Measurements from ENCODE around the gene PFDN2. TPM values are rescaled to one million over a fixed set of nuclear protein-coding genes. Genes with fewer than 3 reads are reported as not detected.

PFDN2 gene
- 10 to 100 TPM; 66.3 to 68.0 TPM for total RNA-seq

DNA sequence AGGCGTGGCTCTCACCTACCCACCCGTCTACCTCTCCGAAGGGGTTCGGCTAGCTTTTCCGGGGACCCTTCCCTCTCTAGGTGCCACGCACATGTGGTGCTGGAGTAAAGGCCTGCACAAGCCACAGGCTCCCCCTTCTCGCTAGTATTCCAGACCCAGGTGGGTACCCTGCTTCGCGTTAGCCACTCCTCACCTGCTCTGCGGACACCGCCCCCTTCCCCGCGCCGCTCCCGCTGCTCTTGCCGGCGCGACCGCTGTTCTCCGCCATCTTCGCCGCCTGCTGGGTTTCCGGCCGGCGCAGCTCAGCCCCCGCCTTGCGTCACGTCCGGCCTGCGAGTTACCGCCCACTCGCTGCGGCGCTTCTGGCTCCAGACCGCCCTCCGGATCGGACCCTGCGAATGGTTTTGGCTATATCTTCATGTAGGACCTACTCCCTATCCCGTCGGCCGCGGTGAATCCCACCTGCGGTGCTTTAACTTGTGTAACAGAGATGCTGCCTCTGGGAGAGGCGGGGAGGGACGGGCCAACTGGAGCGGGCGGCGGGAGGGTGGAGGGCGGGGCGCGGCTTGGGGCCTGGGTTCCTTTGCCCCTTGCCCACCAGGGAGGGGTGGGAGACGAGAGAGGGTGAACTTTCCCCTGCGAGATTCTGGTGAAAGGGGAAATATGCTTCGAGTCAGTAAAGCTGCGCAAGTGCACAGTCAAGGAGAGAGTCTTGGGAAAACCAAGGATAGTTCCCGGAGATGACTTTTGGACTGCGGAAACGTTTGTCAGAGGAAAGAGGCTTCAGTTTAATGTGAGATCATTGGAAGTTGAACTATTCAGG lies at the start of gene PFDN2, which contains the start of gene NIT1:
Gene PFDN2 (minus strand): TSS at position 279 of the 823 bp plus-strand sequence. CDS start 11 bp downstream, at position 268.
Gene NIT1 (plus strand): TSS at position 347 of the 823 bp plus-strand sequence. CDS start 72 bp downstream, at position 419.
- Mint-ChIP-seq H3K27me3 (ENCODE audit: low read depth) (no peaks in the 10 kb centered on the region), H3K36me3 (ENCODE audit: low read depth) (peaks cover 51% of the 10 kb centered on the region), H3K4me1 (ENCODE audit: low read depth) (peaks cover 56% of the 10 kb centered on the region), H3K27ac (peak within 1 kb of the TSS; percentile 95), H3K4me3 (peak within 1 kb of the TSS; percentile 92), H3K9me3 (ENCODE audit: insufficient read depth) (no peaks in the 10 kb centered on the region)
- peak; percentile 88 for ATAC-seq
- ChIA-PET CTCF (interaction anchor here (0.7 to 2.4 kb wide), 16 partner anchors 9 to 282 kb away, joined by 3 to 11 read pairs (median 4); partner anchors contain the start of genes DEDD, PPOX and USF1), POLR2A (interaction anchor here (0.6 to 3.3 kb wide), 16 partner anchors 9 to 72 kb away, joined by 3 to 28 read pairs (median 4); partner anchors contain the start of genes ARHGAP30, DEDD, KLHDC9 and UFC1)
- peak; percentile 90 for DNase-seq

GRCh38 chr1:161166669-161167548 lies 49.1 kb upstream of the PFDN2 start:
- H3K27me3 Mint-ChIP-seq (ENCODE audit: low read depth) = no peaks in the 10 kb centered on the region
- ChIA-PET POLR2A (interaction anchor here (0.6 to 4.3 kb wide), 17 partner anchors 8 to 97 kb away, joined by 3 to 51 read pairs (median 9); partner anchors contain the start of genes ADAMTS4, ARHGAP30, B4GALT3 and DEDD), CTCF (interaction anchor here (0.7 to 4.6 kb wide), 29 partner anchors 9 to 233 kb away, joined by 3 to 40 read pairs (median 7); partner anchors contain the start of genes ADAMTS4, APOA2, ARHGAP30 and B4GALT3)
- H3K4me1 Mint-ChIP-seq (ENCODE audit: low read depth) = peaks cover 32% of the 10 kb centered on the region
- DNase-seq (peak; percentile 34), ATAC-seq (no peak)
- peaks cover 43% of the 10 kb centered on the region for H3K36me3 Mint-ChIP-seq (ENCODE audit: low read depth)
- H3K9me3 Mint-ChIP-seq (ENCODE audit: insufficient read depth) = no peaks in the 10 kb centered on the region
- peak overlapping the region; percentile 90 for H3K4me3 Mint-ChIP-seq
- peak overlapping the region; percentile 96 for H3K27ac Mint-ChIP-seq

- ATAC-seq (peak; percentile 93), DNase-seq (peak; percentile 98)
- no peaks in the 10 kb centered on the region for H3K27me3 Mint-ChIP-seq (ENCODE audit: low read depth)
- H3K27ac Mint-ChIP-seq = peak within 1 kb of the TSS; percentile 96
- no peaks in the 10 kb centered on the region for H3K9me3 Mint-ChIP-seq (ENCODE audit: insufficient read depth)
- H3K4me3 Mint-ChIP-seq = peak within 1 kb of the TSS; percentile 90
- CTCF ChIA-PET = interaction anchor here (0.6 to 4.6 kb wide), 44 partner anchors 9 to 234 kb away, joined by 3 to 40 read pairs (median 4); partner anchors contain the start of genes ADAMTS4, APOA2, ARHGAP30 and B4GALT3
- peaks cover 36% of the 10 kb centered on the region for H3K4me1 Mint-ChIP-seq (ENCODE audit: low read depth)
- POLR2A ChIA-PET = interaction anchor here (0.6 to 4.3 kb wide), 21 partner anchors 9 to 224 kb away, joined by 3 to 51 read pairs (median 5); partner anchors contain the start of genes ADAMTS4, ARHGAP30, B4GALT3 and DEDD
- H3K36me3 Mint-ChIP-seq (ENCODE audit: low read depth) = peaks cover 39% of the 10 kb centered on the region
Observed at GRCh38 chr1:161165742-161166668, 48.2 kb upstream of the PFDN2 start, which contains the start of gene PPOX. Gene PPOX, plus strand, starts transcription at chr1:161166426. Its CDS starts 422 bp downstream, at chr1:161166848.

DNA sequence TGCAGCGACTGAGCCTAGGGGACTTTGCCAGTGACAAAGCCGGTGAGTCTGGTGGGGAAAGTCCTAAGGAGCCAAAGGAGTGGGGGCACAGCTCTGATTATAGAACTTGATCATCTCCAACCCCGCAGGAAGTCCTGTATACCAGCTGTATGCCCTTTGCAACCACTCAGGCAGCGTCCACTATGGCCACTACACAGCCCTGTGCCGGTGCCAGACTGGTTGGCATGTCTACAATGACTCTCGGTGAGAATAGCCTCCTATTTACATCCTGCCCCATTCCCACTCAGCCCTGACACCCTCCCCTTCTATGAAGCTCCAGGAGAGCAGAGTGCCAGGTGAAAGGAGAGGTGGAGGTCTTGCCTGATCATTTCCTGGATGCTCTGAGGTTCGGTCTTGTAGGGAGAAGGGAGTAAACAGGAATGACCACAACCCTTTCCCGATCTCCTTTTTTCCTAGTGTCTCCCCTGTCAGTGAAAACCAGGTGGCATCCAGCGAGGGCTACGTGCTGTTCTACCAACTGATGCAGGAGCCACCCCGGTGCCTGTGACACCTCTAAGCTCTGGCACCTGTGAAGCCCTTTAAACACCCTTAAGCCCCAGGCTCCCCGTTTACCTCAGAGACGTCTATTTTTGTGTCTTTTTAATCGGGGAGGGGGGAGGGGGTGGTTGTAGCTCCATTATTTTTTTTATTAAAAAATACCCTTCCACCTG lies 47.2 kb upstream of the PFDN2 start:
- Mint-ChIP-seq H3K9me3 (ENCODE audit: insufficient read depth) (no peaks in the 10 kb centered on the region), H3K27me3 (ENCODE audit: low read depth) (no peaks in the 10 kb centered on the region), H3K27ac (peak overlapping the region; percentile 78), H3K4me1 (ENCODE audit: low read depth) (peaks cover 46% of the 10 kb centered on the region), H3K4me3 (peak overlapping the region; percentile 9), H3K36me3 (ENCODE audit: low read depth) (peaks cover 35% of the 10 kb centered on the region)
- DNase-seq (no peak), ATAC-seq (no peak)
- CTCF ChIA-PET = interaction anchor here (0.6 to 4.6 kb wide), 31 partner anchors 8 to 225 kb away, joined by 3 to 40 read pairs (median 7); partner anchors contain the start of genes ADAMTS4, APOA2, B4GALT3 and CFAP126
- POLR2A ChIA-PET = interaction anchor here (0.6 to 4.3 kb wide), 17 partner anchors 10 to 225 kb away, joined by 3 to 51 read pairs (median 9); partner anchors contain the start of genes ADAMTS4, ARHGAP30, B4GALT3 and DEDD

GRCh38 chr1:161163793-161164192 lies 46.0 kb upstream of the PFDN2 start:
- peaks cover 54% of the 10 kb centered on the region for H3K4me1 Mint-ChIP-seq (ENCODE audit: low read depth)
- H3K9me3 Mint-ChIP-seq (ENCODE audit: insufficient read depth) = no peaks in the 10 kb centered on the region
- no peak overlapping the region for H3K4me3 Mint-ChIP-seq
- ATAC-seq = no peak
- H3K36me3 Mint-ChIP-seq (ENCODE audit: low read depth) = peaks cover 41% of the 10 kb centered on the region
- no peak for DNase-seq
- no peak overlapping the region for H3K27ac Mint-ChIP-seq
- ChIA-PET CTCF (interaction anchor here (4.6 kb wide), 1 partner anchor 218 kb away, joined by 38 read pairs; no protein-coding TSS in a partner anchor), POLR2A (interaction anchor here (4.3 kb wide), 1 partner anchor 9 kb away, joined by 51 read pairs; the partner anchor contains the start of gene UFC1)
- H3K27me3 Mint-ChIP-seq (ENCODE audit: low read depth) = no peaks in the 10 kb centered on the region

DNA sequence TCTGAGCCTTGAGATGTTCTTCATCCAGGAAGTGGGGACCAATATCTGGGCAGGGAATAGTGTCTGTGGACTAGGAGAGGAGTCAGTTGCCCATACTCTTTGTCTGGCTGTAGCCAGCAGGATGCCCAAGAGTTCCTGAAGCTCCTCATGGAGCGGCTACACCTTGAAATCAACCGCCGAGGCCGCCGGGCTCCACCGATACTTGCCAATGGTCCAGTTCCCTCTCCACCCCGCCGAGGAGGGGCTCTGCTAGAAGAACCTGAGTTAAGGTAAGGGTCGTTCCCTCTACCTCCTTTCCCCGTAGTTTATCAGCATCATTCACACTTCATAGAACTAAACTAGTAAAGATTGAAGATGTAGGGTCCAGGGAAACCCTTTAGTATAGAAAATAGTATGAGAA lies 45.0 kb upstream of the PFDN2 start:
- no peak overlapping the region for H3K4me3 Mint-ChIP-seq
- H3K9me3 Mint-ChIP-seq (ENCODE audit: insufficient read depth) = no peaks in the 10 kb centered on the region
- H3K4me1 Mint-ChIP-seq (ENCODE audit: low read depth) = peaks cover 52% of the 10 kb centered on the region
- DNase-seq (no peak), ATAC-seq (no peak)
- peak overlapping the region; percentile 30 for H3K27ac Mint-ChIP-seq
- H3K27me3 Mint-ChIP-seq (ENCODE audit: low read depth) = no peaks in the 10 kb centered on the region
- peaks cover 44% of the 10 kb centered on the region for H3K36me3 Mint-ChIP-seq (ENCODE audit: low read depth)
- POLR2A ChIA-PET = interaction anchor here (1.1 to 1.5 kb wide), 2 partner anchors 9 to 93 kb away, joined by 3 to 7 read pairs; partner anchors contain the start of genes ARHGAP30 and UFC1
- CTCF ChIA-PET = interaction anchor here (0.7 to 1.0 kb wide), 2 partner anchors 57 to 63 kb away, joined by 3 to 4 read pairs; partner anchors contain the start of gene TOMM40L

DNA sequence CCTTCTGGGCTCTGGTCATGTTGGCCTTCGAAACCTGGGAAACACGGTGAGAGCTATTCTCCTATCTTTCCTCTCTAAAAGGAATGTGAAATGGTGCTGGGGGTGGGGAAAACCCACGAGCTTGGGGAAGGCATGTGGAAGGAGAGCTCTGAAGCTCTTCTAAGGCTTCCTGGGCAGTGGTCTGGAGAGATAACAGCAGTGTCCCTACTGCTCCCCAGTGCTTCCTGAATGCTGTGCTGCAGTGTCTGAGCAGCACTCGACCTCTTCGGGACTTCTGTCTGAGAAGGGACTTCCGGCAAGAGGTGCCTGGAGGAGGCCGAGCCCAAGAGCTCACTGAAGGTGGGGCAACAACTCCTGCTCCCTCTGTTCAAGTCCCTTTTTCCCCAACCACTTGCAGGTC lies 44.2 kb upstream of the PFDN2 start:
- Mint-ChIP-seq H3K27ac (no peak overlapping the region), H3K4me1 (ENCODE audit: low read depth) (peaks cover 48% of the 10 kb centered on the region), H3K9me3 (ENCODE audit: insufficient read depth) (no peaks in the 10 kb centered on the region), H3K4me3 (no peak overlapping the region), H3K27me3 (ENCODE audit: low read depth) (no peaks in the 10 kb centered on the region), H3K36me3 (ENCODE audit: low read depth) (peaks cover 51% of the 10 kb centered on the region)
- ChIA-PET POLR2A (interaction anchor here (1.1 to 1.5 kb wide), 2 partner anchors 9 to 92 kb away, joined by 3 to 7 read pairs; partner anchors contain the start of genes ARHGAP30 and UFC1), CTCF (interaction anchor here (0.7 to 1.0 kb wide), 2 partner anchors 58 to 63 kb away, joined by 3 to 4 read pairs; partner anchors contain the start of gene TOMM40L)
- DNase-seq (no peak), ATAC-seq (no peak)

GRCh38 chr1:161161652-161162051 lies 43.8 kb upstream of the PFDN2 start:
- no peak overlapping the region for H3K4me3 Mint-ChIP-seq
- ATAC-seq (no peak), DNase-seq (no peak)
- ChIA-PET POLR2A (interaction anchor here (1.1 to 1.5 kb wide), 2 partner anchors 8 to 92 kb away, joined by 3 to 7 read pairs; partner anchors contain the start of genes ARHGAP30 and UFC1), CTCF (interaction anchor here (1.0 kb wide), 1 partner anchor 58 kb away, joined by 3 read pairs; no protein-coding TSS in a partner anchor)
- H3K27ac Mint-ChIP-seq = no peak overlapping the region
- H3K36me3 Mint-ChIP-seq (ENCODE audit: low read depth) = peaks cover 54% of the 10 kb centered on the region
- H3K9me3 Mint-ChIP-seq (ENCODE audit: insufficient read depth) = no peaks in the 10 kb centered on the region
- peaks cover 49% of the 10 kb centered on the region for H3K4me1 Mint-ChIP-seq (ENCODE audit: low read depth)
- no peaks in the 10 kb centered on the region for H3K27me3 Mint-ChIP-seq (ENCODE audit: low read depth)

- DNase-seq (no peak), ATAC-seq (no peak)
- Mint-ChIP-seq H3K27ac (no peak overlapping the region), H3K4me3 (peak overlapping the region; percentile 86), H3K4me1 (ENCODE audit: low read depth) (peaks cover 48% of the 10 kb centered on the region), H3K36me3 (ENCODE audit: low read depth) (peaks cover 56% of the 10 kb centered on the region), H3K27me3 (ENCODE audit: low read depth) (no peaks in the 10 kb centered on the region), H3K9me3 (ENCODE audit: insufficient read depth) (no peaks in the 10 kb centered on the region)
- CTCF ChIA-PET = no interaction called here
- POLR2A ChIA-PET = no interaction called here
Observed at GRCh38 chr1:161160671-161161145, 42.9 kb upstream of the PFDN2 start.

Measured in activated CD8-positive, alpha-beta T cell treated with anti-CD3 and anti-CD28 coated beads, Interleukin-2, amount 10 ng/mL, durations not matched to agents 7 days and 5 days (primary cell).